GM19438 (cell line): Measurements from ENCODE around the gene IFRD1.

Source experiments
- ATAC-seq: cut with Tn5 transposase; IDR thresholded peaks from one replicate; pipeline ENCODE4 v1.9.1; 2021; ENCODE audit warnings: low read depth; ENCODE audit not compliant: unreplicated experiment

IFRD1 gene

GRCh38 chr7:112484671-112485167 is 34.5 kb downstream of the IFRD1 start:
- ATAC-seq: no peak

- no peak for ATAC-seq
These were observed 35.5 kb downstream of the IFRD1 start for GRCh38 chr7:112485766-112486165.

- ATAC-seq: no peak
These were observed 37.4 kb downstream of the IFRD1 start for GRCh38 chr7:112487457-112488263.

GRCh38 chr7:112488264-112488552 is 37.9 kb downstream of the IFRD1 start:
- no peak for ATAC-seq

- no peak for ATAC-seq
These were observed 41.9 kb downstream of the IFRD1 start for GRCh38 chr7:112492186-112492585.

GRCh38 chr7:112494656-112495055 is 44.4 kb downstream of the IFRD1 start:
- no peak for ATAC-seq

- ATAC-seq: no peak
These were observed 45.0 kb downstream of the IFRD1 start for GRCh38 chr7:112495156-112495788.

- ATAC-seq: no peak
These were observed 45.7 kb downstream of the IFRD1 start for GRCh38 chr7:112495810-112496462.

GRCh38 chr7:112497481-112497880 is 47.2 kb downstream of the IFRD1 start:
- peak; percentile 92 for ATAC-seq

- no peak for ATAC-seq
These were observed 50.4 kb downstream of the IFRD1 start for GRCh38 chr7:112500619-112501018.

GRCh38 chr7:112501801-112502503 is 51.7 kb downstream of the IFRD1 start:
- no peak for ATAC-seq

GRCh38 chr7:112502700-112503099 is 52.4 kb downstream of the IFRD1 start:
- no peak for ATAC-seq

- no peak for ATAC-seq
These were observed 53.2 kb downstream of the IFRD1 start for GRCh38 chr7:112503361-112503972.

GRCh38 chr7:112504093-112504695 is 53.9 kb downstream of the IFRD1 start:
- no peak for ATAC-seq

GRCh38 chr7:112505495-112505894 is 55.2 kb downstream of the IFRD1 start:
- no peak for ATAC-seq

- no peak for ATAC-seq
These were observed 58.1 kb downstream of the IFRD1 start for GRCh38 chr7:112508404-112508803.

GRCh38 chr7:112509402-112509801 is 59.1 kb downstream of the IFRD1 start:
- ATAC-seq: no peak

GRCh38 chr7:112510001-112510742 is 59.9 kb downstream of the IFRD1 start:
- no peak for ATAC-seq

GRCh38 chr7:112510743-112511110 is 60.5 kb downstream of the IFRD1 start:
- no peak for ATAC-seq
